Panc1 (cell line): ENCODE data around the gene SHKBP1. TPM values are rescaled to one million over a fixed set of nuclear protein-coding genes. Genes with fewer than 3 reads are reported as not detected.

ENCODE experiments used
- ATAC-seq: fragments of 200-7000 bp; cut with Tn5 transposase; 2 replicates; pipeline ENCODE4 v1.9.1; 2020; ENCODE audit warnings: mild to moderate bottlenecking, moderate library complexity
- BruUV-seq: library from RNA; stranded (reverse); fragments of 400-500 nt; replicated peaks from 2 replicates; lab custom pipeline; 2021; lab: Mats Ljungman, UMichigan
- CTCF ChIA-PET: fragments of 300-600 bp; sonication (Branson Sonifier 250); formaldehyde crosslinking; loops from one replicate; lab custom pipeline; 2022; ENCODE audit warnings: antibody characterized with exemption; lab: Charles Lee
- POLR2A ChIA-PET: fragments of 300-600 bp; sonication (Branson Sonifier 250); formaldehyde crosslinking; loops from one replicate; lab custom pipeline; 2022; ENCODE audit warnings: antibody characterized with exemption; lab: Charles Lee
- DNase-seq: peaks from one replicate; pipeline ENCODE4 v3.0.0-alpha.2; 2010; ENCODE audit warnings: low read depth, low spot score
- H3K27ac ChIP-seq: 2 replicates; pipeline ENCODE4 v1.5.1; 2011; ENCODE audit warnings: mild to moderate bottlenecking, low read length, inconsistent platforms
- H3K27me3 ChIP-seq: fragments of 200-500 bp; sonication (Bioruptor generic); 2 replicates; pipeline ENCODE4 v1.6.0; 2014; ENCODE audit warnings: low read length, inconsistent platforms; ENCODE audit not compliant: control insufficient read depth, insufficient read depth
- H3K36me3 ChIP-seq: fragments of 200-500 bp; sonication (Bioruptor generic); 2 replicates; pipeline ENCODE4 v1.5.1; 2014; ENCODE audit warnings: inconsistent platforms, mild to moderate bottlenecking, low read length, moderate library complexity; ENCODE audit not compliant: control insufficient read depth, insufficient read depth
- H3K4me1 ChIP-seq: 2 replicates; pipeline ENCODE4 v1.5.1; 2011; ENCODE audit warnings: inconsistent platforms, mild to moderate bottlenecking, low read length, moderate library complexity; ENCODE audit not compliant: control insufficient read depth, insufficient read depth
- H3K4me3 ChIP-seq, 2 experiments: 2 replicates each; pipeline ENCODE4 v1.5.1; 2011 to 2012; ENCODE audit warnings: low read depth in 2 of 2, low read length in 2 of 2, mild to moderate bottlenecking in 2 of 2, inconsistent platforms in 1 of 2, moderate library complexity in 1 of 2
- H3K9me3 ChIP-seq: fragments of 200-500 bp; sonication (Bioruptor generic); 2 replicates; pipeline ENCODE4 v1.5.1; 2014; ENCODE audit warnings: low read depth, mild to moderate bottlenecking, inconsistent platforms, low read length, moderate library complexity; ENCODE audit not compliant: control insufficient read depth, insufficient read depth
- POLR2AphosphoS5 ChIP-seq: IDR thresholded peaks from 2 replicates; pipeline ENCODE4 v1.6.1; 2012; ENCODE audit warnings: mild to moderate bottlenecking, low read depth, low read length, moderate library complexity
- REST ChIP-seq, 2 experiments: IDR thresholded peaks; 2 replicates each; pipeline ENCODE4 v1.6.1; 2011 to 2012; ENCODE audit warnings: low read depth in 2 of 2, control low read depth in 1 of 2, low read length in 1 of 2, mild to moderate bottlenecking in 1 of 2, moderate library complexity in 1 of 2; ENCODE audit not compliant: insufficient read depth in 1 of 2
- SIN3A ChIP-seq: IDR thresholded peaks from 2 replicates; pipeline ENCODE4 v1.6.1; 2012; ENCODE audit warnings: low read depth, mild to moderate bottlenecking, low read length, moderate library complexity, borderline replicate concordance; ENCODE audit not compliant: insufficient read depth
- TCF7L2 ChIP-seq: IDR thresholded peaks from 2 replicates; pipeline ENCODE4 v1.6.1; 2011; ENCODE audit warnings: mild to moderate bottlenecking, low read depth, low read length, inconsistent platforms
- in situ Hi-C: cut with HindIII; loops from 2 replicates; pipeline ENCODE4 v1.10.0; 2016; ENCODE audit warnings: low sequenced_read_pairs, low pct_unique_long_range_greater_than_20kb
- intact Hi-C: fragments of 100-400 bp; cut with micrococcal nuclease; formaldehyde crosslinking; loops from one replicate; pipeline ENCODE4 v1.10.0; 2022; ENCODE audit not compliant: unreplicated experiment
- total RNA-seq: library from RNA; stranded (reverse); gene quantifications from one replicate; pipeline ENCODE4 v1.2.1, GENCODE V29; 2021; ENCODE audit not compliant: unreplicated experiment
- TF ChIP-seq, protein P1 (sequence below): fragments of 450-650 bp; IDR thresholded peaks from 2 replicates; pipeline ENCODE4 v1.5.1; 2017; ENCODE audit warnings: mild to moderate bottlenecking

SHKBP1 gene
- total RNA-seq, 1 experiment from 2014 or later: 55.9 TPM

GRCh38 chr19:40639638-40639982, 62.9 kb downstream of the SHKBP1 start:
- no peak for ATAC-seq
- in situ Hi-C loops: no loop called here
- CTCF ChIA-PET: no interaction called here
- no peak overlapping the region for H3K4me3 ChIP-seq
- no peak for DNase-seq
- peaks cover 4% of the 10 kb centered on the region; the same call in 1 of the 2 replicates for H3K4me1 ChIP-seq
- no peaks in the 10 kb centered on the region for H3K27me3 ChIP-seq
- BruUV-seq: no TSS peak
- TF ChIP-seq TCF7L2 (no peak), REST (IDR thresholded peaks at IDR 0.05; ENCODE audit: insufficient read depth in 1 of 2, low read depth in 2 of 2, low read length in 1 of 2) (no peak)
- TF ChIP-seq, protein P1, sequence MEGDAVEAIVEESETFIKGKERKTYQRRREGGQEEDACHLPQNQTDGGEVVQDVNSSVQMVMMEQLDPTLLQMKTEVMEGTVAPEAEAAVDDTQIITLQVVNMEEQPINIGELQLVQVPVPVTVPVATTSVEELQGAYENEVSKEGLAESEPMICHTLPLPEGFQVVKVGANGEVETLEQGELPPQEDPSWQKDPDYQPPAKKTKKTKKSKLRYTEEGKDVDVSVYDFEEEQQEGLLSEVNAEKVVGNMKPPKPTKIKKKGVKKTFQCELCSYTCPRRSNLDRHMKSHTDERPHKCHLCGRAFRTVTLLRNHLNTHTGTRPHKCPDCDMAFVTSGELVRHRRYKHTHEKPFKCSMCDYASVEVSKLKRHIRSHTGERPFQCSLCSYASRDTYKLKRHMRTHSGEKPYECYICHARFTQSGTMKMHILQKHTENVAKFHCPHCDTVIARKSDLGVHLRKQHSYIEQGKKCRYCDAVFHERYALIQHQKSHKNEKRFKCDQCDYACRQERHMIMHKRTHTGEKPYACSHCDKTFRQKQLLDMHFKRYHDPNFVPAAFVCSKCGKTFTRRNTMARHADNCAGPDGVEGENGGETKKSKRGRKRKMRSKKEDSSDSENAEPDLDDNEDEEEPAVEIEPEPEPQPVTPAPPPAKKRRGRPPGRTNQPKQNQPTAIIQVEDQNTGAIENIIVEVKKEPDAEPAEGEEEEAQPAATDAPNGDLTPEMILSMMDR: no peak
- intact Hi-C loops: no loop called here
- no peaks in the 10 kb centered on the region for H3K36me3 ChIP-seq
- H3K27ac ChIP-seq: no peak overlapping the region
- POLR2A ChIA-PET: no interaction called here
- H3K9me3 ChIP-seq: no peaks in the 10 kb centered on the region

- no peaks in the 10 kb centered on the region for H3K36me3 ChIP-seq
- ChIA-PET CTCF (interaction anchor here (0.6 kb wide), 1 partner anchor 479 kb away, joined by 4 read pairs; no protein-coding TSS in a partner anchor), POLR2A (no interaction called here)
- no TSS peak for BruUV-seq
- H3K27ac ChIP-seq: no peak overlapping the region
- intact Hi-C loops: no loop called here
- DNase-seq: no peak
- no peak overlapping the region for H3K4me3 ChIP-seq
- in situ Hi-C loops: no loop called here
- no peaks in the 10 kb centered on the region for H3K9me3 ChIP-seq
- H3K4me1 ChIP-seq: peaks cover 7% of the 10 kb centered on the region; the same call in 1 of the 2 replicates
- no peaks in the 10 kb centered on the region for H3K27me3 ChIP-seq
- ATAC-seq: no peak
- TF ChIP-seq SIN3A (no peak), REST (IDR thresholded peaks at IDR 0.05; ENCODE audit: insufficient read depth in 1 of 2, low read depth in 2 of 2, low read length in 1 of 2) (no peak), POLR2AphosphoS5 (no peak), TCF7L2 (no peak)
- TF ChIP-seq, protein P1: no peak
Measured at GRCh38 chr19:40640744-40641143, 64.1 kb downstream of the SHKBP1 start.

Other genes starting within 250 kb of the SHKBP1 start
- 29.0 TPM for gene C19orf47, start 228.5 kb upstream of the SHKBP1 start, total RNA-seq
- 81.8 TPM for gene PLD3, start 228.2 kb upstream of the SHKBP1 start, total RNA-seq
- 0.13 TPM for gene HIPK4, start 186.7 kb upstream of the SHKBP1 start, total RNA-seq
- gene PRX, start 163.5 kb upstream of the SHKBP1 start, total RNA-seq: 3.4 TPM
- gene SERTAD1, start 150.9 kb upstream of the SHKBP1 start, total RNA-seq: 13.4 TPM
- 35.7 TPM for gene SERTAD3, start 132.5 kb upstream of the SHKBP1 start, total RNA-seq
- gene BLVRB, start 111.1 kb upstream of the SHKBP1 start, total RNA-seq: 45.6 TPM
- 1.2 TPM for gene SPTBN4, start 109.9 kb upstream of the SHKBP1 start, total RNA-seq
- 75.4 TPM for gene LTBP4, start 24.5 kb downstream of the SHKBP1 start, total RNA-seq
- gene NUMBL, start 113.8 kb downstream of the SHKBP1 start, total RNA-seq: 27.6 TPM
- gene COQ8B, start 140.0 kb downstream of the SHKBP1 start, total RNA-seq: 15.6 TPM
- 7.2 TPM for gene ITPKC, start 140.2 kb downstream of the SHKBP1 start, total RNA-seq
- 5.5 TPM for gene ACTMAP, start 173.6 kb downstream of the SHKBP1 start, total RNA-seq
- 104 TPM for gene SNRPA, start 174.3 kb downstream of the SHKBP1 start, total RNA-seq
- gene MIA, start 198.6 kb downstream of the SHKBP1 start, total RNA-seq: 2.2 TPM
- 24.8 TPM for gene RAB4B, start 201.4 kb downstream of the SHKBP1 start, total RNA-seq
- gene EGLN2, start 222.3 kb downstream of the SHKBP1 start, total RNA-seq: 115 TPM